ENCODE results near the gene PREB. TPM values are rescaled to one million over a fixed set of nuclear protein-coding genes. Genes with fewer than 3 reads are reported as not detected.
A peak's percentile ranks its signal among the peaks of the same experiment; 100 is the strongest.

The PREB gene
- total RNA-seq, 4 donors from 2014 or later, result 66.5 to 106 (median 69.4) TPM

DNA sequence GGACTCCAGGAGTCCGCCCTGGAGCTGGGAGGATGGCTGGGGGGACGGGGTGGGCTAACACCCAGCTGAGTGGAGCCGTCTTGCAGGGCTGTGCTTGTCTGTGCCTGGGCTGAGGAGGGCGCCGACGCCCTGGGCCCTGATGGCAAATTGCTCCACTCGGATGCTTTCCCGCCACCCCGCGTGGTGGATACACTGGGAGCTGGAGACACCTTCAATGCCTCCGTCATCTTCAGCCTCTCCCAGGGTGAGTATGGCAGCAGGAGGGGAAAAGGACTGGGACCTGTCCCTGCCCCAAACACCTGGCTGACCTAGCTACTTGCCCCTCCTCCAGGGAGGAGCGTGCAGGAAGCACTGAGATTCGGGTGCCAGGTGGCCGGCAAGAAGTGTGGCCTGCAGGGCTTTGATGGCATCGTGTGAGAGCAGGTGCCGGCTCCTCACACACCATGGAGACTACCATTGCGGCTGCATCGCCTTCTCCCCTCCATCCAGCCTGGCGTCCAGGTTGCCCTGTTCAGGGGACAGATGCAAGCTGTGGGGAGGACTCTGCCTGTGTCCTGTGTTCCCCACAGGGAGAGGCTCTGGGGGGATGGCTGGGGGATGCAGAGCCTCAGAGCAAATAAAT is 35.0 kb downstream of the PREB start:
- no peak for TF ChIP-seq POLR2A (IDR thresholded peaks at IDR 0.05)
- TF ChIP-seq, protein P1, sequence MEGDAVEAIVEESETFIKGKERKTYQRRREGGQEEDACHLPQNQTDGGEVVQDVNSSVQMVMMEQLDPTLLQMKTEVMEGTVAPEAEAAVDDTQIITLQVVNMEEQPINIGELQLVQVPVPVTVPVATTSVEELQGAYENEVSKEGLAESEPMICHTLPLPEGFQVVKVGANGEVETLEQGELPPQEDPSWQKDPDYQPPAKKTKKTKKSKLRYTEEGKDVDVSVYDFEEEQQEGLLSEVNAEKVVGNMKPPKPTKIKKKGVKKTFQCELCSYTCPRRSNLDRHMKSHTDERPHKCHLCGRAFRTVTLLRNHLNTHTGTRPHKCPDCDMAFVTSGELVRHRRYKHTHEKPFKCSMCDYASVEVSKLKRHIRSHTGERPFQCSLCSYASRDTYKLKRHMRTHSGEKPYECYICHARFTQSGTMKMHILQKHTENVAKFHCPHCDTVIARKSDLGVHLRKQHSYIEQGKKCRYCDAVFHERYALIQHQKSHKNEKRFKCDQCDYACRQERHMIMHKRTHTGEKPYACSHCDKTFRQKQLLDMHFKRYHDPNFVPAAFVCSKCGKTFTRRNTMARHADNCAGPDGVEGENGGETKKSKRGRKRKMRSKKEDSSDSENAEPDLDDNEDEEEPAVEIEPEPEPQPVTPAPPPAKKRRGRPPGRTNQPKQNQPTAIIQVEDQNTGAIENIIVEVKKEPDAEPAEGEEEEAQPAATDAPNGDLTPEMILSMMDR (IDR thresholded peaks at IDR 0.05), result no peak
- Histone ChIP-seq H3K4me3 (no peak overlapping the region), H3K27ac (no peak overlapping the region), H3K27me3 (no peaks in the 10 kb centered on the region), H3K36me3 (peaks cover 0 to 42% (median 0%) of the 10 kb centered on the region in 3 donors), H3K9me3 (no peaks in the 10 kb centered on the region), H3K4me1 (peaks cover 0 to 21% (median 2%) of the 10 kb centered on the region in 4 donors)
- no peak for DNase-seq

DNA sequence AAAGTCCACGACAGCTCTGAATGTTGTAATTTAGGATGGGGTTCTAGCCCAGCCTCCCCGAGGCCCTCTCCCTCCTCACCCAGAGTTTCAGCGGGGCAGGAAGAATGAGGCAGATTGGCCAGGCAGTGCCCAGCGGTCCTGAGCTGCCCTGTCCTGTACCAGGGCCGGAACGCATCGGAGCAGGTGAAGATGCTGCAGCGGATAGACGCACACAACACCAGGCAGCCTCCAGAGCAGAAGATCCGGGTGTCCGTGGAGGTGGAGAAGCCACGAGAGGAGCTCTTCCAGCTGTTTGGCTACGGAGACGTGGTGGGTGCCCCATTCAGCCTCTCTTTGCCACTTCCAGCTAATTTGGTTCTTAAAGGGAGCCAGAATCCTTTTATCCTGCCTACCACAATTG is 37.1 kb downstream of the PREB start:
- H3K4me1 ChIP-seq, result peaks cover 0 to 33% (median 6%) of the 10 kb centered on the region in 4 donors
- H3K27ac ChIP-seq, result no peak overlapping the region
- no peak for DNase-seq
- TF ChIP-seq, protein P1 (IDR thresholded peaks at IDR 0.05), result no peak
- no peak for TF ChIP-seq POLR2A (IDR thresholded peaks at IDR 0.05)
- H3K27me3 ChIP-seq, result no peaks in the 10 kb centered on the region
- H3K36me3 ChIP-seq, result peaks cover 0 to 42% (median 0%) of the 10 kb centered on the region in 3 donors
- no peaks in the 10 kb centered on the region for H3K9me3 ChIP-seq
- no peak overlapping the region for H3K4me3 ChIP-seq

DNA sequence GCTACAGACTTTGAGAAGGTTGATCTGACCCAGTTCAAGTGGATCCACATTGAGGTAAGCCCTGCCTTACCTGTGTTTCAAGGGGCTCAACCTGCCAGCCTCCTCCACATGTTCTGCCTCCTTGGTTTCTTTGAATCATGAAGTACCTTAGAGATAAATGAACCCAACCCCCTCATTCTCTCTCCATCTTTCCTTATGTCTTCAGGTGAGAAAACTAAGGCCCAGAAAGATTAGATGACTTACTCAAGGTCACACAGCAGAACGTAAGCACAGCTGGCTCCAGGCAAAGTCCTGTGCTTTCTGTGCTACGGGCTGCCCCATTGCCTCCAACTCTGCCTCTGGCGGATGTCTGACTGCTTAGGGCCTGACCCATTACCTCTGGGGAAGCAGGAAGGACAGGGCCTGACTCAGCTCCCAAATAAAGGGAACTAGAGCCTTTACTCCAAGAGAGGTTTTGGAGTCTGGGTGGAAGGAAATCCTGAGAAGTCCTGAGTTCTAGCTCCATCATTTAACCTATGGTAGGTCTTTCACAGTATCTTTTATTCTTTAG is 37.6 kb downstream of the PREB start:
- no peak for DNase-seq
- Histone ChIP-seq H3K36me3 (peaks cover 0 to 42% (median 0%) of the 10 kb centered on the region in 3 donors), H3K4me3 (no peak overlapping the region), H3K4me1 (peaks cover 0 to 38% (median 8%) of the 10 kb centered on the region in 4 donors), H3K27ac (peak overlapping the region in 2 of 4 donors; percentile 53 to 86), H3K9me3 (no peaks in the 10 kb centered on the region), H3K27me3 (no peaks in the 10 kb centered on the region)
- no peak for TF ChIP-seq POLR2A (IDR thresholded peaks at IDR 0.05)
- TF ChIP-seq, protein P1 (IDR thresholded peaks at IDR 0.05), result no peak

DNA sequence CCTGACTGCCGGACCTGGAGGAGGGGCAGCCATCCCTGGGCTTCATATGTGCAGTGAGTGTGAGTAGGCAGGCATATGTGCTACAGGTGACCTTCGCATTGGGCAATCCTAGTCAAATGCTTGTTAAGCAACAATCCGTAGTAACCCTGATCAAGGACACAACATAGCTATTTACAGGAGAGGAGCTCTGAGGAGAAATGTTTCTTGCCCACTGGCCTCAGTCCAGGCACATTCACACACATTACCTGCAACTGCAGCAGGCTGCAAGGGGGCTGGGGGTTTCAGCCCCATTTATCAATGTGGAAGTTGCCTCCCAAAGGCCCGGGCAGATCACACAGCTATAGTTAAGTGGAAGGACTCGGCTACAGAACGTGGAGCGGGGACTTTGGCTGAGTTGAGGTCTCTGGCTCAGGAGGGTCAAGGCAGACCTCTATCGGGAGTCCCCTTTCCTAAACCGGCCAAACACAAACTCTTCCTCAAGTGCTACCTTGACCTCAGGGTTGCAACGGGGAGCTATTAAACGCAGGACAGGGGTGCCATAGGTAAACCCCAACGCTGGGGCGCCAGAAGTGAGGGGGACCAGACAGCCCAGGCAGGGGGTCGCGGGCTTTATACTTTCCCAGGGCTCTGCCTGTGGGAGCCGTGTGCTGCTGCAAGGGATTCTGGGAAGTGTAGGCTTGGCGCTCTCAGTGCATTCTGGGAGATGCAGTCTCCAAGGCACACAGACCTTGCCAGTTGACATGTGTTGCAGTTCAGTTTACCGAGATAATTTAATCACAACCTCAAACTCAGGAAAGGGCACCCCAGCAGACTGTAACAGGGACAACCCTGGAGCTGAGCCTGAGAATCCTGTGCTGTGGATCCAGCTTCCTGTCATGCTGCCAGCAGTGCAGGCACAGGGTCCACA is 38.4 kb downstream of the PREB start:
- H3K4me1 ChIP-seq, result peaks cover 0 to 38% (median 8%) of the 10 kb centered on the region in 4 donors
- peak overlapping the region in 2 of 4 donors; percentile 86 to 96 for H3K27ac ChIP-seq
- no peaks in the 10 kb centered on the region for H3K9me3 ChIP-seq
- TF ChIP-seq POLR2A (IDR thresholded peaks at IDR 0.05), result peak in 1 of 2 donors; percentile 27
- TF ChIP-seq, protein P1 (IDR thresholded peaks at IDR 0.05), result no peak
- peak in 2 of 3 donors; percentile 56 to 73 for DNase-seq
- peak overlapping the region in 3 of 4 donors; percentile 18 to 39 (median 37) for H3K4me3 ChIP-seq
- no peaks in the 10 kb centered on the region for H3K27me3 ChIP-seq
- H3K36me3 ChIP-seq, result peaks cover 0 to 42% (median 0%) of the 10 kb centered on the region in 3 donors

DNA sequence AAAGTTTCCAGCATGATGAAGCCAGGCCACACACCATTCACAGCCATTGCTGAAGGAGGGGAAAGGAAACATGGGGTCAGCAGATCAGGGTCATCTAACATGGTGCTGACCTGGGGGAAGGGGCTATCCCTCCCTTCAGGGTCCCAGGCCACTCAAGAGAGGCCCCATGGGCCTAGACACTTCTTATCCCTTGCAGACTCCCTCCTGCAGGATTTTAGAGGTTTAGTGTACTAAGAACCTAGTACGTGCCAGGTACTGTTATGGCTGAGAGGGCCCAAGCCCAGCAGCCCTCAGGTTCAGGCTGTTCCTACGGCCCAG is 39.0 kb downstream of the PREB start:
- peak overlapping the region in 2 of 4 donors; percentile 3 to 4 for H3K4me3 ChIP-seq
- peak overlapping the region in 2 of 4 donors; percentile 86 to 96 for H3K27ac ChIP-seq
- H3K27me3 ChIP-seq, result no peaks in the 10 kb centered on the region
- TF ChIP-seq POLR2A (IDR thresholded peaks at IDR 0.05), result no peak
- TF ChIP-seq, protein P1 (IDR thresholded peaks at IDR 0.05), result no peak
- no peaks in the 10 kb centered on the region for H3K9me3 ChIP-seq
- H3K4me1 ChIP-seq, result peaks cover 0 to 38% (median 8%) of the 10 kb centered on the region in 4 donors
- H3K36me3 ChIP-seq, result peaks cover 0 to 37% (median 0%) of the 10 kb centered on the region in 3 donors
- DNase-seq, result no peak
